HG03025 (cell line): Measurements from ENCODE around the gene OGFOD1.

Experiments used
- ATAC-seq: cut with Tn5 transposase; IDR thresholded peaks from one replicate; pipeline ENCODE4 v1.9.1; 2021; ENCODE audit warnings: mild to moderate bottlenecking, moderate library complexity; ENCODE audit not compliant: unreplicated experiment, low FRiP score

OGFOD1 gene

DNA sequence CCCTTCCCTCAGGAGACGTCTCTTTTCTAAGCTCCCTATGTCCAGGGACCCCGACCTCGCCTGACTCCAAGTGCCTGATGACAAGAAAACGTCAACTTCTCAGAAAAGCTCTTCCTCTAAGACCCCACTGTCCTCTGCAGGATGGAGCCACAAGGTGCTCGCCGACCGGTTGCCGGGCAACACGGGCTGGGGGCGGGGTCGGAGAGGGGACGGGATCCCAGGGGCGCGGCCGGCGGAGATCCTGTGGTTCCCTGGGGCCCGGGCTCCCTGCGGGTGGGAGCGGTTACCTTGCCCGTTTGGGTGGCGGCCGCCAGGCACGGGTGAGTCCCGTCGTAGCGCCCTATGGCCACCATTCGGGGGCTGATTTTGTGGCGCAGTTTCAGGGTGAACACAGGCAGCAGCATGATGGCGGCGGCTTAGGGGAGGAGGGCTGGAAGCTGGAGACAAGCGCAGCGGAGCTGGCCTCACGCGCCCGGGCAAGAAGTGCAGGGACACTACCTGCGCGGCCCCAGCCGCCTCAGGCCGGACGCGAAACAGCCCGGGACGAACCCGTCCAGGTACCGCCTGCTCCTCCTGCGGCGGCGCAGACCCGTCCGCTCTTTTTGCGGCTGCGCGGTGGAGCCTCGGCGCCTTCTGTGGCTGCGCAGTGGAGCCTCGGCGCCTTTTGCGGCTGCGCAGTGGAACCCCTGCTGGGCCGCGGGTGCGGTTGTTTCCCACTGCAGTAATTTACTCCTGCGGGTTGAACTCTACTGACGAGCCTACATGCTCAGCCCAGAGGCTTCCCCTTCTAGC lies 68.3 kb downstream of the OGFOD1 start, which contains the start of gene BBS2:
Gene BBS2 (minus strand): TSS at position 566 of the 792 bp plus-strand sequence. CDS start 162 bp downstream, at position 404.
- peak; percentile 89 for ATAC-seq

- ATAC-seq = no peak
Measured at GRCh38 chr16:56520251-56520577, 68.9 kb downstream of the OGFOD1 start.

GRCh38 chr16:56525236-56525635 lies 73.9 kb downstream of the OGFOD1 start:
- ATAC-seq = no peak
